Naive B cell (primary cell): Measurements from ENCODE around the gene APOA4. TPM values are rescaled to one million over a fixed set of nuclear protein-coding genes. Genes with fewer than 3 reads are reported as not detected.

Experiments
- ATAC-seq, 2 donors: fragments of 150-1000 bp; cut with Tn5 transposase; 2 replicates each; pipeline ENCODE4 v1.10.0; 2021; ENCODE audit warnings: low read depth in 2 of 2, mild to moderate bottlenecking in 2 of 2, moderate library complexity in 2 of 2
- DNase-seq: peaks from one replicate; pipeline ENCODE4 v3.0.0; 2022
- H3K27ac Mint-ChIP-seq, 6 donors: one replicate each; pipeline ENCODE4 v1.8.0; 2020 to 2022; ENCODE audit warnings: mild to moderate bottlenecking in 6 of 6, mixed read lengths in 6 of 6, moderate library complexity in 5 of 6, inconsistent platforms in 2 of 6
- H3K27me3 Mint-ChIP-seq, 3 donors: one replicate each; pipeline ENCODE4 v1.8.0; 2021 to 2022; ENCODE audit warnings: mixed read lengths in 3 of 3, mild to moderate bottlenecking in 1 of 3
- H3K36me3 Mint-ChIP-seq, 2 donors: one replicate each; pipeline ENCODE4 v1.8.0; 2020 to 2022; ENCODE audit warnings: mixed read lengths in 2 of 2, inconsistent platforms in 1 of 2, mild to moderate bottlenecking in 1 of 2
- H3K4me1 Mint-ChIP-seq, 3 donors: one replicate each; pipeline ENCODE4 v1.8.0; 2020 to 2022; ENCODE audit warnings: mixed read lengths in 3 of 3, inconsistent platforms in 1 of 3, mild to moderate bottlenecking in 1 of 3, moderate library complexity in 1 of 3
- H3K4me3 Mint-ChIP-seq, 8 donors: one replicate each; pipeline ENCODE4 v1.8.0; 2020 to 2022; ENCODE audit warnings: mild to moderate bottlenecking in 8 of 8, mixed read lengths in 8 of 8, moderate library complexity in 8 of 8, inconsistent platforms in 2 of 8
- H3K9me3 Mint-ChIP-seq, 7 donors: one replicate each; pipeline ENCODE4 v1.8.0; 2020 to 2022; ENCODE audit warnings: mixed read lengths in 7 of 7, mild to moderate bottlenecking in 5 of 7, inconsistent platforms in 2 of 7, moderate library complexity in 1 of 7
- polyA plus RNA-seq, 6 donors: library from polyadenylated mRNA; unstranded; fragments of 300-500 nt; fragmentation: Illumina TruSeq; gene quantifications; one replicate each; pipeline ENCODE4 v1.2.3, GENCODE V29; 2021; ENCODE audit warnings: low read depth in 6 of 6

The APOA4 gene
- polyA plus RNA-seq, 6 donors from 2014 or later, result not detected

DNA sequence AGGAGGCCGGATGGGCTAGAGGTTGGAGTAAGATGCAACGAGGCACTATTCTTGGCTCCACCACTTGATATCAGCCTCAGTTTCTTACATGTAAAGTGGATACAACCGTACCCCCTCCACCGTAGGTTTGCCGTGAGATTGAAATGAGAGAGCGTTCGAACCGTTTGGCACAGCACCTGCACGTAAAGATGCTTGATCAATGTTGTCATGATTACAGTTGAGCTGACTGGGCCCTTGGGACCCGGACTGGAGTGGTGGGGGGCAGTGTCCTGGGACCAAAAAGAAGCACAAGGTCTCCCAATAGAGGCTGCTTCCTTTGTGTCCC is 10.3 kb upstream of the APOA4 start:
- H3K27ac Mint-ChIP-seq, result peak overlapping the region in 1 of 6 donors; percentile 58
- ATAC-seq (no peak), DNase-seq (no peak)
- H3K4me3 Mint-ChIP-seq, result no peak overlapping the region
- H3K9me3 Mint-ChIP-seq, result no peaks in the 10 kb centered on the region
- H3K27me3 Mint-ChIP-seq, result peaks cover 0 to 11% (median 10%) of the 10 kb centered on the region in 3 donors
- H3K36me3 Mint-ChIP-seq, result no peaks in the 10 kb centered on the region
- peaks cover 13 to 17% (median 13%) of the 10 kb centered on the region in 3 donors for H3K4me1 Mint-ChIP-seq

DNA sequence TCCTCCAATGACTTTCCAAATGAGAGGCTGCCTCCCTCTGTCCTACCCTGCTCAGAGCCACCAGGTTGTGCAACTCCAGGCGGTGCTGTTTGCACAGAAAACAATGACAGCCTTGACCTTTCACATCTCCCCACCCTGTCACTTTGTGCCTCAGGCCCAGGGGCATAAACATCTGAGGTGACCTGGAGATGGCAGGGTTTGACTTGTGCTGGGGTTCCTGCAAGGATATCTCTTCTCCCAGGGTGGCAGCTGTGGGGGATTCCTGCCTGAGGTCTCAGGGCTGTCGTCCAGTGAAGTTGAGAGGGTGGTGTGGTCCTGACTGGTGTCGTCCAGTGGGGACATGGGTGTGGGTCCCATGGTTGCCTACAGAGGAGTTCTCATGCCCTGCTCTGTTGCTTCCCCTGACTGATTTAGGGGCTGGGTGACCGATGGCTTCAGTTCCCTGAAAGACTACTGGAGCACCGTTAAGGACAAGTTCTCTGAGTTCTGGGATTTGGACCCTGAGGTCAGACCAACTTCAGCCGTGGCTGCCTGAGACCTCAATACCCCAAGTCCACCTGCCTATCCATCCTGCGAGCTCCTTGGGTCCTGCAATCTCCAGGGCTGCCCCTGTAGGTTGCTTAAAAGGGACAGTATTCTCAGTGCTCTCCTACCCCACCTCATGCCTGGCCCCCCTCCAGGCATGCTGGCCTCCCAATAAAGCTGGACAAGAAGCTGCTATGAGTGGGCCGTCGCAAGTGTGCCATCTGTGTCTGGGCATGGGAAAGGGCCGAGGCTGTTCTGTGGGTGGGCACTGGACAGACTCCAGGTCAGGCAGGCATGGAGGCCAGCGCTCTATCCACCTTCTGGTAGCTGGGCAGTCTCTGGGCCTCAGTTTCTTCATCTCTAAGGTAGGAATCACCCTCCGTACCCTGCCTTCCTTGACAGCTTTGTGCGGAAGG is 9.5 kb upstream of the APOA4 start:
- no peaks in the 10 kb centered on the region for H3K36me3 Mint-ChIP-seq
- no peaks in the 10 kb centered on the region for H3K9me3 Mint-ChIP-seq
- H3K27ac Mint-ChIP-seq, result no peak overlapping the region
- H3K4me3 Mint-ChIP-seq, result no peak overlapping the region
- no peak for DNase-seq
- H3K4me1 Mint-ChIP-seq, result peaks cover 13 to 17% (median 13%) of the 10 kb centered on the region in 3 donors
- ATAC-seq, result no peak
- H3K27me3 Mint-ChIP-seq, result peaks cover 0 to 11% (median 10%) of the 10 kb centered on the region in 3 donors

DNA sequence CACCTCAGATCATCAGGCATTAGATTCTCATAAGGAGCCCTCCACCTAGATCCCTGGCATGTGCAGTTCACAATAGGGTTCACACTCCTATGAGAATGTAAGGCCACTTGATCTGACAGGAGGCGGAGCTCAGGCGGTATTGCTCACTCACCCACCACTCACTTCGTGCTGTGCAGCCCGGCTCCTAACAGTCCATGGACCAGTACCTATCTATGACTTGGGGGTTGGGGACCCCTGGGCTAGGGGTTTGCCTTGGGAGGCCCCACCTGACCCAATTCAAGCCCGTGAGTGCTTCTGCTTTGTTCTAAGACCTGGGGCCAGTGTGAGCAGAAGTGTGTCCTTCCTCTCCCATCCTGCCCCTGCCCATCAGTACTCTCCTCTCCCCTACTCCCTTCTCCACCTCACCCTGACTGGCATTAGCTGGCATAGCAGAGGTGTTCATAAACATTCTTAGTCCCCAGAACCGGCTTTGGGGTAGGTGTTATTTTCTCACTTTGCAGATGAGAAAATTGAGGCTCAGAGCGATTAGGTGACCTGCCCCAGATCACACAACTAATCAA is 8.8 kb upstream of the APOA4 start:
- Mint-ChIP-seq H3K4me3 (no peak overlapping the region), H3K27ac (no peak overlapping the region), H3K4me1 (peaks cover 13 to 17% (median 13%) of the 10 kb centered on the region in 3 donors), H3K27me3 (peaks cover 0 to 11% (median 10%) of the 10 kb centered on the region in 3 donors), H3K36me3 (no peaks in the 10 kb centered on the region), H3K9me3 (no peaks in the 10 kb centered on the region)
- ATAC-seq (no peak), DNase-seq (no peak)

DNA sequence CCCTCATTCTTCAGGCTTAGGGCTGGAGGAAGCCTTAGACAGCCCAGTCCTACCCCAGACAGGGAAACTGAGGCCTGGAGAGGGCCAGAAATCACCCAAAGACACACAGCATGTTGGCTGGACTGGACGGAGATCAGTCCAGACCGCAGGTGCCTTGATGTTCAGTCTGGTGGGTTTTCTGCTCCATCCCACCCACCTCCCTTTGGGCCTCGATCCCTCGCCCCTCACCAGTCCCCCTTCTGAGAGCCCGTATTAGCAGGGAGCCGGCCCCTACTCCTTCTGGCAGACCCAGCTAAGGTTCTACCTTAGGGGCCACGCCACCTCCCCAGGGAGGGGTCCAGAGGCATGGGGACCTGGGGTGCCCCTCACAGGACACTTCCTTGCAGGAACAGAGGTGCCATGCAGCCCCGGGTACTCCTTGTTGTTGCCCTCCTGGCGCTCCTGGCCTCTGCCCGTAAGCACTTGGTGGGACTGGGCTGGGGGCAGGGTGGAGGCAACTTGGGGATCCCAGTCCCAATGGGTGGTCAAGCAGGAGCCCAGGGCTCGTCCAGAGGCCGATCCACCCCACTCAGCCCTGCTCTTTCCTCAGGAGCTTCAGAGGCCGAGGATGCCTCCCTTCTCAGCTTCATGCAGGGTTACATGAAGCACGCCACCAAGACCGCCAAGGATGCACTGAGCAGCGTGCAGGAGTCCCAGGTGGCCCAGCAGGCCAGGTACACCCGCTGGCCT is 7.2 kb upstream of the APOA4 start:
- DNase-seq (no peak), ATAC-seq (no peak)
- H3K4me3 Mint-ChIP-seq, result no peak overlapping the region
- H3K27ac Mint-ChIP-seq, result no peak overlapping the region
- no peaks in the 10 kb centered on the region for H3K36me3 Mint-ChIP-seq
- H3K9me3 Mint-ChIP-seq, result no peaks in the 10 kb centered on the region
- H3K4me1 Mint-ChIP-seq, result peaks cover 8 to 9% (median 8%) of the 10 kb centered on the region in 3 donors
- H3K27me3 Mint-ChIP-seq, result peaks cover 0 to 11% (median 10%) of the 10 kb centered on the region in 3 donors

DNA sequence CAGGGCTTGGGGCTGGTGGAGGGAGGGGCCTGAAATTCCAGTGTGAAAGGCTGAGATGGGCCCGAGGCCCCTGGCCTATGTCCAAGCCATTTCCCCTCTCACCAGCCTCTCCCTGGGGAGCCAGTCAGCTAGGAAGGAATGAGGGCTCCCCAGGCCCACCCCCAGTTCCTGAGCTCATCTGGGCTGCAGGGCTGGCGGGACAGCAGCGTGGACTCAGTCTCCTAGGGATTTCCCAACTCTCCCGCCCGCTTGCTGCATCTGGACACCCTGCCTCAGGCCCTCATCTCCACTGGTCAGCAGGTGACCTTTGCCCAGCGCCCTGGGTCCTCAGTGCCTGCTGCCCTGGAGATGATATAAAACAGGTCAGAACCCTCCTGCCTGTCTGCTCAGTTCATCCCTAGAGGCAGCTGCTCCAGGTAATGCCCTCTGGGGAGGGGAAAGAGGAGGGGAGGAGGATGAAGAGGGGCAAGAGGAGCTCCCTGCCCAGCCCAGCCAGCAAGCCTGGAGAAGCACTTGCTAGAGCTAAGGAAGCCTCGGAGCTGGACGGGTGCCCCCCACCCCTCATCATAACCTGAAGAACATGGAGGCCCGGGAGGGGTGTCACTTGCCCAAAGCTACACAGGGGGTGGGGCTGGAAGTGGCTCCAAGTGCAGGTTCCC is 6.5 kb upstream of the APOA4 start, which contains the start of gene APOC3:
TSS of gene APOC3 (plus strand) at position 383 of the 659 bp plus-strand sequence. CDS start 676 bp downstream, outside the sequence.
- Mint-ChIP-seq H3K27me3 (peaks cover 0 to 10% (median 6%) of the 10 kb centered on the region in 3 donors), H3K27ac (no peak within 1 kb of the TSS), H3K4me3 (no peak within 1 kb of the TSS), H3K4me1 (peaks cover under 1 to 2% (median under 1%) of the 10 kb centered on the region in 3 donors), H3K9me3 (no peaks in the 10 kb centered on the region), H3K36me3 (no peaks in the 10 kb centered on the region)
- DNase-seq, result no peak
- no peak for ATAC-seq

DNA sequence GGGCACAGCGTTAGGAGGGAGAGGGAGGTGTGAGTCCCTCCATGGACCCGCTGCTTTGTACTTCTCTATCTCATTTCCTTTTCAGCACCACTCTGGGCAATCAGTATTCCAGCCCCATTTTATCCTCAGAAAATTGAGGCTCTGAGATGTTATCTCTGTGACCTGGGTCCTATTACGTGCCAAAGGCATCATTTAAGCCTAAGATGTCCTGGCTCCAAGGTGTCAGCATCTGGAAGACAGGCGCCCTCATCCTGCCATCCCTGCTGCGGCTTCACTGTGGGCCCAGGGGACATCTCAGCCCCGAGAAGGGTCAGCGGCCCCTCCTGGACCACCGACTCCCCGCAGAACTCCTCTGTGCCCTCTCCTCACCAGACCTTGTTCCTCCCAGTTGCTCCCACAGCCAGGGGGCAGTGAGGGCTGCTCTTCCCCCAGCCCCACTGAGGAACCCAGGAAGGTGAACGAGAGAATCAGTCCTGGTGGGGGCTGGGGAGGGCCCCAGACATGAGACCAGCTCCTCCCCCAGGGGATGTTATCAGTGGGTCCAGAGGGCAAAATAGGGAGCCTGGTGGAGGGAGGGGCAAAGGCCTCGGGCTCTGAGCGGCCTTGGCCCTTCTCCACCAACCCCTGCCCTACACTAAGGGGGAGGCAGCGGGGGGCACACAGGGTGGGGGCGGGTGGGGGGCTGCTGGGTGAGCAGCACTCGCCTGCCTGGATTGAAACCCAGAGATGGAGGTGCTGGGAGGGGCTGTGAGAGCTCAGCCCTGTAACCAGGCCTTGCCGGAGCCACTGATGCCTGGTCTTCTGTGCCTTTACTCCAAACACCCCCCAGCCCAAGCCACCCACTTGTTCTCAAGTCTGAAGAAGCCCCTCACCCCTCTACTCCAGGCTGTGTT is 5.8 kb upstream of the APOA4 start:
- ATAC-seq (no peak), DNase-seq (no peak)
- Mint-ChIP-seq H3K4me3 (no peak overlapping the region), H3K36me3 (no peaks in the 10 kb centered on the region), H3K9me3 (no peaks in the 10 kb centered on the region), H3K27ac (no peak overlapping the region), H3K4me1 (no peaks in the 10 kb centered on the region), H3K27me3 (peaks cover 0 to 10% (median 5%) of the 10 kb centered on the region in 3 donors)

DNA sequence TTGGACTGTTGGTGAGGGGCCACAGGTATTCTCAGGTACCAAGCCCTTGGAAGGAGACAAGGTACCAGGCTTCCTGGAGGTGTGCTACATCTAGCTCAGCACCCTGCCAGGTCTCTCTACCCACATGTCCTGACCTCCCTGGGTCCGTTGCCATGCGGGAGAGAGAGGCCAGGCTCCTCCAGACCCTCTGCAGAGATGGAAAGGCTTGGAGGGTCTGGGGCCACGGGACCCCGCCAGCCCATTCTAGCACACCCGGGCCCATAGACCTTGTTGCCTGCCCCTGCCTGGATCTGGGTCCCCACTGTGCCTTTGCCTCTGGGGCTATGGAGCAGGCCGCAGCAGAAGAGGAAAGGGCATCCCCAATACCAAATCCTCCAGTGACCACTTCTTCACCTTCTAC is 4.4 kb upstream of the APOA4 start:
- Mint-ChIP-seq H3K27me3 (peaks cover 0 to 10% (median 0%) of the 10 kb centered on the region in 3 donors), H3K4me3 (no peak overlapping the region), H3K27ac (no peak overlapping the region), H3K36me3 (no peaks in the 10 kb centered on the region), H3K4me1 (no peaks in the 10 kb centered on the region), H3K9me3 (no peaks in the 10 kb centered on the region)
- ATAC-seq (no peak), DNase-seq (no peak)

DNA sequence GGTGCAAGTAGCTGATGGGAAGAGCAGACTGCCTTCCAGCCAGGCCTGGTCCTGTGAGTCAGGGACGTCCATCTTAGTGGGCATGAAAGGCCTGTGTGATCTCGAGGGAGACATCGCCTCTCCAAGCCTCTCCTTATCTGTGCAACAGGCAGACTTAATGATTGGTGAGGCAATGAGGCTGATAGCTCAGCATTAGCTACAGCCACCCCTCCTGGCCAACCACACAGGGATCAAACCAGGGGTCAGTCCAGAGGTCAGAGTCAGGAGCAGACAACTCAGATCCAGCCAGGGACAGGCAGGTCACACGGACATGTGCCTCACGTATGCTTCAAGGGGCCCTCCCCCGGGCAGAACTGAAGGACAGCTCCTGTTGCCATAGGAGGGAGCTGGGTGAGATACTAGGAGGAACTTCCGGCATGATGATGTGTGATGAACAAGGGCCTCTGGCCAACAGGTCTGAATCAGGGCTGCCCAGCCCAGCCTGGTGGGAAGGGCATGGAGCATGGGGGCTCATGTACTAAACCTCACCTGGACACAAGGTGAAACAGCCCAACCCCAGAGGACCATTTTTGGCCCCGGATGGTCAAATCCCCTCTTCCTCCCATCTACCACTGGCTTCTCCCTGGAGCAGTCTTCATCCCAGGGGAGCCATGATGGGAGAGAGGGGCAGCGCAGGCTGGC is 3.8 kb upstream of the APOA4 start:
- ATAC-seq (no peak), DNase-seq (no peak)
- Mint-ChIP-seq H3K36me3 (no peaks in the 10 kb centered on the region), H3K27ac (peak overlapping the region in 1 of 6 donors; percentile 22), H3K4me1 (no peaks in the 10 kb centered on the region), H3K27me3 (peaks cover 0 to 10% (median 0%) of the 10 kb centered on the region in 3 donors), H3K9me3 (no peaks in the 10 kb centered on the region), H3K4me3 (no peak overlapping the region)

DNA sequence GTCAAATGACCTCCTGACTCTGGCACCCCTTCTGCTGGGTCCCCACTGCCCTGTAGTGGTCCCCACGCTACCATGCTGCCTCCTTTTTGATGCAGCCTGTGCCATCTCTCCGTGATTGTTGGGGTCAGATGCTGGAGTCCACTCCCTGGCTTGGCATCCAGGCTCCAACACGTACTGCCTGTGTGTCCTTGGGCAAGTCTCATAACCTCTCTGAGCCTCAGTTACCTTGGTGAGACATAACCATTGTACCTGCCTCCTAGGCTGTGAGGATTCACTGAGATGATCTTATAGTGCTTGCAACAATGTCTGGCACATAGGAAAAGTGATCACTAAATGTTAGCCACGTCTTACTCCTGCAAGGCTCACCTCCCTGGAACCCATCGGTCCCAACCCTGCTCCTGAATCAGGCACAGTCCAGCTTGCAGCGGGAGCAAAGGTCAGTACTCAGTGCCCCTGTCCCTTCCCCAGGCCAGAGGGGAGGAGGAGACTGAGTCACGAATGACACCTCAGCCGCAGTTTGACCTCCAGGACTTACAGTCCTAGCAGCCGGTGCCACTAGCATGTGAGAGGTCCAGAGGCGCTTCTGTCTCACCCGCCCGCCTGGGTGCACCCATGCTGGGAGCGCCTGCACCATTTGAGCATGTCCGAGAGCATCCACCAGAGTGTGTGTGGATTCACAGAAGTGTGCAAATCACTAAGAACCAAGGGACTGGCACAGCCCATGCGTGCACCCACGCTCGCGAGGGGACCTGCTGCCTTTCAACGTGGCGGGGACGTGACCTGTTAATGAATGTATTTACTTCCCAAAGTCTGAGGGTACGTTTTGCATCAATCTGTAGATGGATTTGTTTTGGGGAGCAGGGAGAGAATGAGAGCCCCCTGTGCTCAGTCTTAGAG is 3.0 kb upstream of the APOA4 start:
- peaks cover 0 to 5% (median 4%) of the 10 kb centered on the region in 3 donors for H3K27me3 Mint-ChIP-seq

DNA sequence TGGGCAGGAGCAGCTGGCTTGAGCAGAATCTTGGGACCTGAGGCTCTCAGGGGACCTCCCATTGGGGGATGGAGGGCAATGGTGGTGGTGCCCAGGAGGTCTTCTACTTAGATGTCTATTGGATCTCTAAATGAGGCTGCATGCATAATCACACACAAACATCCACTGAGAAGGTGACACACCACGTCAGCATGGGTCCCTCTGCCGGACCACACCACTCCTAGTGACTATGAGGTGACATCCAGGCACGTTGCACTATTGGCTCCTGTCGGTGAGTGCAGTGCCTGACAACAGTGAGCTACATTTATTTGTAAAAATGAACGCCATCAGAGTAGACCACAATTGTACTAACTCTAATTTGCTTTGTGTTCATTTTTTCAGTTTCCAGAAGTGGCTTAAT is 2.3 kb upstream of the APOA4 start:
- ATAC-seq (no peak), DNase-seq (no peak)
- no peaks in the 10 kb centered on the region for H3K4me1 Mint-ChIP-seq
- no peak overlapping the region for H3K4me3 Mint-ChIP-seq
- H3K27ac Mint-ChIP-seq, result no peak overlapping the region
- no peaks in the 10 kb centered on the region for H3K9me3 Mint-ChIP-seq
- H3K27me3 Mint-ChIP-seq, result peaks cover 0 to 4% (median 0%) of the 10 kb centered on the region in 3 donors
- H3K36me3 Mint-ChIP-seq, result no peaks in the 10 kb centered on the region

More for the DNA sequence above, 3.0 kb upstream of the APOA4 start:
- Mint-ChIP-seq H3K4me1 (no peaks in the 10 kb centered on the region), H3K9me3 (no peaks in the 10 kb centered on the region), H3K4me3 (no peak overlapping the region), H3K27ac (peak overlapping the region in 1 of 6 donors; percentile 22), H3K36me3 (no peaks in the 10 kb centered on the region)
- ATAC-seq (no peak), DNase-seq (no peak)

DNA sequence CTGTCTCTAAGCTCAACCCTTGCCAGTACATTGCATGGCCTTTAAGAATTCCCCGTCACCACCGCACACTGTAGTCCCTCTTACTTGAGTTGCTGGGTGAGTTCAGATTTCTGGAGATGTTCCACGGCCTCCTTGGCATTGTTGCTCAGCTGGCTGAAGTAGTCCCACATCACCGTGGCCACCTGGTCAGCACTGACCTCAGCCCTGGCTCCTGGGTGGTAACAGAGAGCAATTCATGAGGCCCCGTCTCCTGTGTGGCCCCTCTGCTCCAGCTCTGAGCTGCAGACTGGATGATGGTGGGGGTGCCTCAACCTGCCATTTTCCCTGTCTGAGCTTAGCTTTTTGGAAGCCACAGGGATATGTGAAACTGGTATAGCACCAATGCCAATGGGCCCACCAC is 529 bp downstream of the APOA4 start:
- H3K9me3 Mint-ChIP-seq, result no peaks in the 10 kb centered on the region
- no peaks in the 10 kb centered on the region for H3K4me1 Mint-ChIP-seq
- ATAC-seq, result no peak
- DNase-seq, result no peak
- H3K27me3 Mint-ChIP-seq, result peaks cover 0 to 4% (median 0%) of the 10 kb centered on the region in 3 donors
- H3K36me3 Mint-ChIP-seq, result no peaks in the 10 kb centered on the region
- H3K27ac Mint-ChIP-seq, result no peak overlapping the region
- no peak overlapping the region for H3K4me3 Mint-ChIP-seq
